ENCODE data around the gene ARVCF.

The ARVCF gene

GRCh38 chr22:20046730-20047129 lies 30.1 kb upstream of the ARVCF start:
- H3K27me3 ChIP-seq (ENCODE audit: insufficient read depth, poor library complexity, severe bottlenecking), result no peaks in the 10 kb centered on the region
- TF ChIP-seq, protein P1, sequence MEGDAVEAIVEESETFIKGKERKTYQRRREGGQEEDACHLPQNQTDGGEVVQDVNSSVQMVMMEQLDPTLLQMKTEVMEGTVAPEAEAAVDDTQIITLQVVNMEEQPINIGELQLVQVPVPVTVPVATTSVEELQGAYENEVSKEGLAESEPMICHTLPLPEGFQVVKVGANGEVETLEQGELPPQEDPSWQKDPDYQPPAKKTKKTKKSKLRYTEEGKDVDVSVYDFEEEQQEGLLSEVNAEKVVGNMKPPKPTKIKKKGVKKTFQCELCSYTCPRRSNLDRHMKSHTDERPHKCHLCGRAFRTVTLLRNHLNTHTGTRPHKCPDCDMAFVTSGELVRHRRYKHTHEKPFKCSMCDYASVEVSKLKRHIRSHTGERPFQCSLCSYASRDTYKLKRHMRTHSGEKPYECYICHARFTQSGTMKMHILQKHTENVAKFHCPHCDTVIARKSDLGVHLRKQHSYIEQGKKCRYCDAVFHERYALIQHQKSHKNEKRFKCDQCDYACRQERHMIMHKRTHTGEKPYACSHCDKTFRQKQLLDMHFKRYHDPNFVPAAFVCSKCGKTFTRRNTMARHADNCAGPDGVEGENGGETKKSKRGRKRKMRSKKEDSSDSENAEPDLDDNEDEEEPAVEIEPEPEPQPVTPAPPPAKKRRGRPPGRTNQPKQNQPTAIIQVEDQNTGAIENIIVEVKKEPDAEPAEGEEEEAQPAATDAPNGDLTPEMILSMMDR (IDR thresholded peaks at IDR 0.05; ENCODE audit: insufficient read depth, low read length), result no peak
- TF ChIP-seq SPI1 (IDR thresholded peaks at IDR 0.05; ENCODE audit: borderline replicate concordance, low read depth), result no peak
- TF ChIP-seq, protein P2, sequence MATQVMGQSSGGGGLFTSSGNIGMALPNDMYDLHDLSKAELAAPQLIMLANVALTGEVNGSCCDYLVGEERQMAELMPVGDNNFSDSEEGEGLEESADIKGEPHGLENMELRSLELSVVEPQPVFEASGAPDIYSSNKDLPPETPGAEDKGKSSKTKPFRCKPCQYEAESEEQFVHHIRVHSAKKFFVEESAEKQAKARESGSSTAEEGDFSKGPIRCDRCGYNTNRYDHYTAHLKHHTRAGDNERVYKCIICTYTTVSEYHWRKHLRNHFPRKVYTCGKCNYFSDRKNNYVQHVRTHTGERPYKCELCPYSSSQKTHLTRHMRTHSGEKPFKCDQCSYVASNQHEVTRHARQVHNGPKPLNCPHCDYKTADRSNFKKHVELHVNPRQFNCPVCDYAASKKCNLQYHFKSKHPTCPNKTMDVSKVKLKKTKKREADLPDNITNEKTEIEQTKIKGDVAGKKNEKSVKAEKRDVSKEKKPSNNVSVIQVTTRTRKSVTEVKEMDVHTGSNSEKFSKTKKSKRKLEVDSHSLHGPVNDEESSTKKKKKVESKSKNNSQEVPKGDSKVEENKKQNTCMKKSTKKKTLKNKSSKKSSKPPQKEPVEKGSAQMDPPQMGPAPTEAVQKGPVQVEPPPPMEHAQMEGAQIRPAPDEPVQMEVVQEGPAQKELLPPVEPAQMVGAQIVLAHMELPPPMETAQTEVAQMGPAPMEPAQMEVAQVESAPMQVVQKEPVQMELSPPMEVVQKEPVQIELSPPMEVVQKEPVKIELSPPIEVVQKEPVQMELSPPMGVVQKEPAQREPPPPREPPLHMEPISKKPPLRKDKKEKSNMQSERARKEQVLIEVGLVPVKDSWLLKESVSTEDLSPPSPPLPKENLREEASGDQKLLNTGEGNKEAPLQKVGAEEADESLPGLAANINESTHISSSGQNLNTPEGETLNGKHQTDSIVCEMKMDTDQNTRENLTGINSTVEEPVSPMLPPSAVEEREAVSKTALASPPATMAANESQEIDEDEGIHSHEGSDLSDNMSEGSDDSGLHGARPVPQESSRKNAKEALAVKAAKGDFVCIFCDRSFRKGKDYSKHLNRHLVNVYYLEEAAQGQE (IDR thresholded peaks at IDR 0.05; ENCODE audit: insufficient replicate concordance, low read depth), result no peak
- no peak for TF ChIP-seq GABPA (IDR thresholded peaks at IDR 0.05; ENCODE audit: low read depth)
- no peak for TF ChIP-seq POLR2AphosphoS5 (IDR thresholded peaks at IDR 0.05; ENCODE audit: low read depth)
- no peak for DNase-seq (ENCODE audit: low read depth in 1 of 2, low spot score in 1 of 2)
- H3K4me3 ChIP-seq (replicated peaks; ENCODE audit: insufficient read depth, low read length), result no peak overlapping the region
- H3K27ac ChIP-seq (replicated peaks), result no peak overlapping the region

DNA sequence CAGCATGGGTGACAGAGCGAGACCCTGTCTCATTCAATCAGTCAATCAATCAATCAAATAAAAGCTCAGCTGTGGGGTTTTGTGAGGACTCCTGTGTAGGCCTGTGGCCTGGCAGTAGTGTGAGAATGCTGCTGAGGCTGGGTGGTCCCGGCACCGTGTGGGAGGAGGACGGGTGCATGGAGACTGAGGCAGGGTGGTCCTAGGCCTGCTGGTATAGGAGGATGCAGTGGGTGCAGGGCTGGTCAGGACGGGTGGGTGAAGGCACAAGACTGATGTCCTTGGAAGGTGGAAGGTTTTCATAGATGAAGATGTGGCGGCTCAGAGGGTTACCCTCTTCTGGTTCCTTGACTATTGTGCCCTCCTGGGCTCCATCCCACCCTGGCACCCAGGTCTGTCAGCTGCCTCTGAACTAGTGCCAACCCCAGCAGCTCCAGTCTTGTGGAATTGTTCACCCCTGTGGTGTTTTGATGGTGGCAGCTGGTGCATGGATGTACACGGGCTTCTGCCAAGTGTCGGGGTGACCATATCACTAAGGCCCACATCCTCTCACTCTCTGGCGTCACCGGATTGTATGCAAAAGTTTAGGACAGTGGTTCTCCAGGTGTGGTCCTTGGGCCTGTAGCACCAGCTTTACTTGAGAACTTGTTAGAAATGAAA lies 28.0 kb upstream of the ARVCF start:
- Histone ChIP-seq H3K4me3 (replicated peaks; ENCODE audit: insufficient read depth, low read length) (no peak overlapping the region), H3K27me3 (ENCODE audit: insufficient read depth, poor library complexity, severe bottlenecking) (no peaks in the 10 kb centered on the region), H3K27ac (replicated peaks) (no peak overlapping the region)
- TF ChIP-seq, protein P1 (IDR thresholded peaks at IDR 0.05; ENCODE audit: insufficient read depth, low read length), result no peak
- TF ChIP-seq, protein P2 (IDR thresholded peaks at IDR 0.05; ENCODE audit: insufficient replicate concordance, low read depth), result no peak
- TF ChIP-seq SPI1 (IDR thresholded peaks at IDR 0.05; ENCODE audit: borderline replicate concordance, low read depth), result no peak
- TF ChIP-seq POLR2AphosphoS5 (IDR thresholded peaks at IDR 0.05; ENCODE audit: low read depth), result no peak
- no peak for TF ChIP-seq GABPA (IDR thresholded peaks at IDR 0.05; ENCODE audit: low read depth)
- DNase-seq (ENCODE audit: low read depth in 1 of 2, low spot score in 1 of 2), result no peak

DNA sequence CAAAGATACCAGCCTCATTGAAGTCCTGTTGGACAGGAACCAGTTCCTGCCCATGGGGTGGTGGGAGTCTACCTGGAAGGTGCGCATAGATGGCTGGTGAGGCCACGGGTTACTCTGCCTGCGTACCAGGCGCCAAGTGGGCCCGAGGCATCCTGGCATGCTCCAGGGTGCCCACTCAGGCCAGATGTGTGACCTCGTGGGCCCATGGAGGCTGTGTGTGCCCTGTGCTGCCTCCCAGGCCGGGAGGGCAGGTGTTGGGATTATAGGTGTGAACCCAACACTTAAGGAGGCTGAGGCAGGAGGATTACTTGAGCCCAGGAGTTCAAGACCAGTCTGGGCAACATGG lies 27.3 kb upstream of the ARVCF start:
- no peak for DNase-seq (ENCODE audit: low read depth in 1 of 2, low spot score in 1 of 2)
- TF ChIP-seq, protein P2 (IDR thresholded peaks at IDR 0.05; ENCODE audit: insufficient replicate concordance, low read depth), result no peak
- TF ChIP-seq, protein P1 (IDR thresholded peaks at IDR 0.05; ENCODE audit: insufficient read depth, low read length), result no peak
- TF ChIP-seq GABPA (IDR thresholded peaks at IDR 0.05; ENCODE audit: low read depth) (no peak), SPI1 (IDR thresholded peaks at IDR 0.05; ENCODE audit: borderline replicate concordance, low read depth) (no peak), POLR2AphosphoS5 (IDR thresholded peaks at IDR 0.05; ENCODE audit: low read depth) (no peak)
- Histone ChIP-seq H3K27ac (replicated peaks) (no peak overlapping the region), H3K27me3 (ENCODE audit: insufficient read depth, poor library complexity, severe bottlenecking) (no peaks in the 10 kb centered on the region), H3K4me3 (replicated peaks; ENCODE audit: insufficient read depth, low read length) (no peak overlapping the region)

Data from HL-60 (cell line).